Uterus (tissue), 4 donors: ENCODE data around the gene NPAS2. TPM values are rescaled to one million over a fixed set of nuclear protein-coding genes. Genes with fewer than 3 reads are reported as not detected.

ENCODE experiments used
- DNase-seq, 2 donors: peaks; one replicate each; pipeline ENCODE4 v3.0.0-alpha.2; 2019 to 2020
- H3K27ac ChIP-seq, 2 donors: fragments of 200-600 bp; sonication (generic); 1 replicate in 1 of 2; 2 replicates in 1 of 2; pipeline ENCODE4 v1.5.1; 2016 to 2018
- H3K27me3 ChIP-seq, 2 donors: fragments of 200-600 bp; sonication (generic); one replicate each; pipeline ENCODE4 v1.5.1; 2018 to 2019; ENCODE audit warnings: control low read depth in 1 of 2
- H3K36me3 ChIP-seq, 2 donors: fragments of 200-600 bp; sonication (generic); one replicate each; pipeline ENCODE4 v1.5.1; 2019; ENCODE audit warnings: control low read depth in 1 of 2
- H3K4me1 ChIP-seq, 2 donors: fragments of 200-600 bp; sonication (generic); one replicate each; pipeline ENCODE4 v1.5.1; 2018 to 2019; ENCODE audit warnings: control low read depth in 1 of 2
- H3K4me3 ChIP-seq, 2 donors: fragments of 200-600 bp; sonication (generic); 1 replicate in 1 of 2; 2 replicates in 1 of 2; pipeline ENCODE4 v1.5.1; 2018 to 2019; ENCODE audit warnings: mild to moderate bottlenecking in 1 of 2
- H3K9me3 ChIP-seq, 2 donors: fragments of 200-600 bp; sonication (generic); one replicate each; pipeline ENCODE4 v1.5.1; 2019; ENCODE audit warnings: control low read depth in 1 of 2
- CTCF ChIP-seq, 4 experiments: fragments of 200-600 bp in 2 of 4; fragments of 450-650 bp in 2 of 4; sonication (generic) in 2 of 4; IDR thresholded peaks; one replicate each; pipeline ENCODE4 v1.5.1; 2016 to 2019; ENCODE audit warnings: antibody characterized with exemption in 4 of 4, mild to moderate bottlenecking in 2 of 4, moderate library complexity in 1 of 4
- POLR2A ChIP-seq, 2 donors: fragments of 450-650 bp; IDR thresholded peaks; one replicate each; pipeline ENCODE4 v1.6.1; 2016; ENCODE audit warnings: antibody characterized with exemption in 2 of 2, mild to moderate bottlenecking in 1 of 2, moderate library complexity in 1 of 2
- intact Hi-C: fragments of 100-400 bp; cut with DNase I; formaldehyde crosslinking; loops from one replicate; pipeline ENCODE4 v1.15.1; 2023; ENCODE audit warnings: low total_unique reads
- total RNA-seq, 4 donors: library from RNA; depleted of rRNA in 3 of 4; stranded (reverse); fragments of >200 nt in 3 of 4; gene quantifications; one replicate each; pipeline versions ENCODE4 v1.1.0 to v1.2.4, GENCODE V29; 2014 to 2023
- donor health status: DM: yes; HTN: yes; CAD: no.

NPAS2 gene
- total RNA-seq, 4 donors from 2014 or later: 5.6 to 66.5 (median 24.9) TPM

- intact Hi-C loops: no loop called here
- H3K27ac ChIP-seq: no peak overlapping the region
Measured at GRCh38 chr2:100801402-100801801, 18.5 kb upstream of the NPAS2 start.

GRCh38 chr2:100802066-100802465, 17.9 kb upstream of the NPAS2 start:
- Histone ChIP-seq H3K9me3 (no peaks in the 10 kb centered on the region), H3K36me3 (no peaks in the 10 kb centered on the region), H3K27ac (no peak overlapping the region), H3K4me3 (no peak overlapping the region), H3K27me3 (no peaks in the 10 kb centered on the region), H3K4me1 (no peaks in the 10 kb centered on the region)
- TF ChIP-seq POLR2A (IDR thresholded peaks at IDR 0.05) (no peak), CTCF (IDR thresholded peaks at IDR 0.05) (no peak)
- no peak for DNase-seq
- intact Hi-C loops: no loop called here

More at GRCh38 chr2:100801402-100801801, 18.5 kb upstream of the NPAS2 start:
- no peaks in the 10 kb centered on the region for H3K27me3 ChIP-seq
- TF ChIP-seq CTCF (IDR thresholded peaks at IDR 0.05) (no peak), POLR2A (IDR thresholded peaks at IDR 0.05) (no peak)
- no peak for DNase-seq
- H3K36me3 ChIP-seq: no peaks in the 10 kb centered on the region
- H3K4me1 ChIP-seq: no peaks in the 10 kb centered on the region
- H3K4me3 ChIP-seq: no peak overlapping the region
- H3K9me3 ChIP-seq: no peaks in the 10 kb centered on the region

GRCh38 chr2:100803334-100803733, 16.6 kb upstream of the NPAS2 start:
- H3K27me3 ChIP-seq: no peaks in the 10 kb centered on the region
- TF ChIP-seq POLR2A (IDR thresholded peaks at IDR 0.05): no peak
- TF ChIP-seq CTCF (IDR thresholded peaks at IDR 0.05): no peak
- no peak overlapping the region for H3K27ac ChIP-seq
- no peaks in the 10 kb centered on the region for H3K4me1 ChIP-seq
- intact Hi-C loops: no loop called here
- no peak overlapping the region for H3K4me3 ChIP-seq
- H3K9me3 ChIP-seq: no peaks in the 10 kb centered on the region
- H3K36me3 ChIP-seq: no peaks in the 10 kb centered on the region
- no peak for DNase-seq

DNA sequence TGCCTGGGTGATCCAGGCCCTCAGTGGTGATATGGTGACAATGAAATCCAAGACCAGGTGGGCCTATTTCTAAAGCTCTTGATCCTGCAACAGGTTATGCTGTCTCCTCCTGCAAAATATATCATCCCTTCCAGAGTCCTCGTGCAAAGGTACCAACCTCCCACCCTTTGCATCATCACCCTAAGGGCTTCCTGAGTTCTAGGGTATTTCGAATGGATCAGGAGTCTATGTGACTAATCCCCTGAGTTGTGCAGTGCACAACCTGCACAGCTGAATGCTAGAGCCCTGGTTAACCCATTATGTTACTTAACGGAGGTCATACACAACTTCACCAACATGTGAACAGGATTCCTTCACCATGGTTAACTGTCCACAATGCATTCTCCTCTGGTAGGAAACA, 13.4 kb upstream of the NPAS2 start:
- Histone ChIP-seq H3K4me1 (no peaks in the 10 kb centered on the region), H3K27ac (no peak overlapping the region), H3K9me3 (no peaks in the 10 kb centered on the region), H3K27me3 (no peaks in the 10 kb centered on the region), H3K4me3 (no peak overlapping the region), H3K36me3 (no peaks in the 10 kb centered on the region)
- intact Hi-C loops: no loop called here
- DNase-seq: no peak
- TF ChIP-seq POLR2A (IDR thresholded peaks at IDR 0.05): no peak
- TF ChIP-seq CTCF (IDR thresholded peaks at IDR 0.05): no peak

DNA sequence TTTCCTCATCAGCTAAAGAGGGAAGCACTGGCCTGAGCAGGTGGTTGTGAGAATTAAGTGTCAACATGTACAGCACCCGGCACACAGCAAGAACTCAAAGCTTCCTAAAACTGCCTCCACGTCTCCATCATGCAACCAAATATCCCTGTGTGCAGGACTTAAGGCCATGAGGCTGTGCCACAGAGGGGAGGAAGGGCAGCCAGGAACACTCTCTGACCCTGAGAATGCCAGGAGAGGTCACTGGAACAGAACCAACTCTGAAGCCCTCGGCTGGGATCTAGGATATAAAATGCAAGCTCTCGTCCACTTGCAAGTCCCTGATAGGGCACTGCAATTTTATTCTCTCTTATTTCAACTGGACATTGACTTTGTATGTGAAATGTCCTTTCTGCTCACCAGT, 12.2 kb upstream of the NPAS2 start:
- TF ChIP-seq CTCF (IDR thresholded peaks at IDR 0.05) (no peak), POLR2A (IDR thresholded peaks at IDR 0.05) (no peak)
- Histone ChIP-seq H3K4me1 (no peaks in the 10 kb centered on the region), H3K4me3 (no peak overlapping the region), H3K9me3 (no peaks in the 10 kb centered on the region), H3K27ac (no peak overlapping the region), H3K27me3 (no peaks in the 10 kb centered on the region), H3K36me3 (no peaks in the 10 kb centered on the region)
- DNase-seq: no peak
- intact Hi-C loops: no loop called here
